ENCODE data around the gene AGMO. TPM values are rescaled to one million over a fixed set of nuclear protein-coding genes. Genes with fewer than 3 reads are reported as not detected.

Gene AGMO
- total RNA-seq, 4 donors from 2014 or later, result 0.11 to 0.55 TPM; not detected in 2

DNA sequence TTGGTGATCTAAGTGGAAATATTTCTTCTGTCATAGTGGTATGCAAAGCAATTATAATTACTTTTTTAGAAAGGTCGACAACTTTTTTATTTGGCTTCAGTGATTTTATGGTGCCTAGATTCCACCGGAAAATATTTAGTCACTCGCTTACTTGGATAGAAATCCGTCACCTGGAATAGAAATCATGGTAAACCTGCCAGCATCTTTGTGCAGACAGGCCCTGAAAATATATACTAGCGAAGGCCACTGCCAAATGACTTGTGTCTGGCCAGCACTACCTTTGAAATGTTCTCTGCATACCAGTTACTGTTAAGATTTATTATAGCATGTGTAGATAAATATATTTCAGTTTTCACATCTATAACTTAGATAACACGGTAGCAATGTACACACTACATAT is 226.4 kb downstream of the AGMO start:
- Histone ChIP-seq H3K36me3 (no peaks in the 10 kb centered on the region), H3K4me3 (no peak overlapping the region), H3K4me1 (peaks cover 10 to 12% of the 10 kb centered on the region in 2 donors), H3K27me3 (peaks cover 0 to 2% (median 0%) of the 10 kb centered on the region in 3 donors), H3K9me3 (no peaks in the 10 kb centered on the region), H3K27ac (no peak overlapping the region)
- in situ Hi-C loops (cut with MboI; ENCODE audit: low sequenced_read_pairs in 4 of 4) (no loop called here), intact Hi-C loops (cut with DNase I; ENCODE audit: low total_unique reads) (no loop called here)
- DNase-seq, result no peak
- ATAC-seq, result no peak
- TF ChIP-seq, protein P1, sequence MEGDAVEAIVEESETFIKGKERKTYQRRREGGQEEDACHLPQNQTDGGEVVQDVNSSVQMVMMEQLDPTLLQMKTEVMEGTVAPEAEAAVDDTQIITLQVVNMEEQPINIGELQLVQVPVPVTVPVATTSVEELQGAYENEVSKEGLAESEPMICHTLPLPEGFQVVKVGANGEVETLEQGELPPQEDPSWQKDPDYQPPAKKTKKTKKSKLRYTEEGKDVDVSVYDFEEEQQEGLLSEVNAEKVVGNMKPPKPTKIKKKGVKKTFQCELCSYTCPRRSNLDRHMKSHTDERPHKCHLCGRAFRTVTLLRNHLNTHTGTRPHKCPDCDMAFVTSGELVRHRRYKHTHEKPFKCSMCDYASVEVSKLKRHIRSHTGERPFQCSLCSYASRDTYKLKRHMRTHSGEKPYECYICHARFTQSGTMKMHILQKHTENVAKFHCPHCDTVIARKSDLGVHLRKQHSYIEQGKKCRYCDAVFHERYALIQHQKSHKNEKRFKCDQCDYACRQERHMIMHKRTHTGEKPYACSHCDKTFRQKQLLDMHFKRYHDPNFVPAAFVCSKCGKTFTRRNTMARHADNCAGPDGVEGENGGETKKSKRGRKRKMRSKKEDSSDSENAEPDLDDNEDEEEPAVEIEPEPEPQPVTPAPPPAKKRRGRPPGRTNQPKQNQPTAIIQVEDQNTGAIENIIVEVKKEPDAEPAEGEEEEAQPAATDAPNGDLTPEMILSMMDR (IDR thresholded peaks at IDR 0.05 in 4 of 5, conservative IDR thresholded peaks at IDR 0.05 in 1 of 5), result no peak
- no peak for TF ChIP-seq POLR2A (IDR thresholded peaks at IDR 0.05)

DNA sequence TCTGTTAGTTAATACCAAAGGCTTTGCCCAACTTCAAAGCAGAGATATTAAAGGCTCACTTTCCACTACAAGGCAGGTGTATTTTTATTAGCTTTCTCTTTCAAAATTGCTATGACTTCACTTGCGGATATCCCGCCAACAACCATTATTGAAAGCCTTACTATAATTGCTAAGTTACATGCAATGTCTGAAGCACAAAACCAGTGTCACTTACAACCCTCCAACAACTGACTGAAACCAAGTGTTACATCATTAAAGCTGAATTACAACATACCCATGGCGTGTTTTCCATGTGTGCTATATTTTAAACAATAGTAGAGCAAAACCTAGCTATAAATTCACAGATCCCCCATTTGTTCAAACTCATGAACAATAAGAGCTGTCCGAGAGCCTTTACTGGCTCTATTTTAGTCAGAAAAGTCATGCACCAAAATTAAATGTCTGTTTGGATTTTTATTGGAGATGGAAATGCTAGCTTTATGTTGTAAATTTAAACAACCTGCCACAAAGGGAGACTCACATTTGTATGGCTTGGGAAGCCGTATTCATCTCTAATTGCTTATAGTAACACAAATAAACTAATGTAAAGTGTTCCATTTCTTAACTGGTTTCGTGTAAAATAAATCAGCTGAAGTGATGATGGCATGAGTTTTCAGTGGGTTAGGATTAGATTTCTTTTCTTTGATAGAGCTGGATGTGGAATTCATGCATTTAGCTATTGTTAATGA is 227.1 kb downstream of the AGMO start:
- Histone ChIP-seq H3K27ac (no peak overlapping the region), H3K36me3 (no peaks in the 10 kb centered on the region), H3K4me1 (peaks cover 10 to 12% of the 10 kb centered on the region in 2 donors), H3K27me3 (peaks cover 0 to 2% (median 0%) of the 10 kb centered on the region in 3 donors), H3K9me3 (no peaks in the 10 kb centered on the region), H3K4me3 (peak overlapping the region in 1 of 4 donors; percentile 4)
- ATAC-seq (no peak), DNase-seq (no peak)
- in situ Hi-C loops (cut with MboI; ENCODE audit: low sequenced_read_pairs in 4 of 4) (no loop called here), intact Hi-C loops (cut with DNase I; ENCODE audit: low total_unique reads) (no loop called here)
- no peak for TF ChIP-seq POLR2A (IDR thresholded peaks at IDR 0.05)
- TF ChIP-seq, protein P1 (IDR thresholded peaks at IDR 0.05 in 4 of 5, conservative IDR thresholded peaks at IDR 0.05 in 1 of 5), result no peak

DNA sequence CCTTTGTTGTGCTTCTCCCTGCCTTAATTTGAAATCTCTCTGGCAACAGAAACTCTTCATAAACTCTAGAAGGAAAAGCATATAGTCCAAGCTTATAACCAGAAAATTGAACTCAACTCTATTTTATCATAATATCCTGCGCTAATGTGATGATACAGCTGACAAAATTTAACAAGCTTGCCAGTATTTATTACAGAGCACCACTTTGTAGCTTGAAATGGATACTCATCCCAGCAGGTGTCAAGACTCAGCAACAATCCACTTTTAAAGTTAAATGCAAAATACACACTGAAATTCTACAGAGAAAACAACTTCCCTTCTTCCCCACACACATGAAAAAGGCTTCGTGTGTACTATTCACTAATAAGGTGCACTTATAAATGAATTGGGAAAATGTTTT is 228.9 kb downstream of the AGMO start:
- H3K27me3 ChIP-seq, result no peaks in the 10 kb centered on the region
- peaks cover 10 to 12% of the 10 kb centered on the region in 2 donors for H3K4me1 ChIP-seq
- DNase-seq (no peak), ATAC-seq (no peak)
- no peak overlapping the region for H3K4me3 ChIP-seq
- in situ Hi-C loops (cut with MboI; ENCODE audit: low sequenced_read_pairs in 4 of 4), result no loop called here
- TF ChIP-seq, protein P1 (IDR thresholded peaks at IDR 0.05 in 4 of 5, conservative IDR thresholded peaks at IDR 0.05 in 1 of 5), result no peak
- TF ChIP-seq POLR2A (IDR thresholded peaks at IDR 0.05), result no peak
- no peaks in the 10 kb centered on the region for H3K36me3 ChIP-seq
- intact Hi-C loops (cut with DNase I; ENCODE audit: low total_unique reads), result no loop called here
- no peaks in the 10 kb centered on the region for H3K9me3 ChIP-seq
- H3K27ac ChIP-seq, result no peak overlapping the region

DNA sequence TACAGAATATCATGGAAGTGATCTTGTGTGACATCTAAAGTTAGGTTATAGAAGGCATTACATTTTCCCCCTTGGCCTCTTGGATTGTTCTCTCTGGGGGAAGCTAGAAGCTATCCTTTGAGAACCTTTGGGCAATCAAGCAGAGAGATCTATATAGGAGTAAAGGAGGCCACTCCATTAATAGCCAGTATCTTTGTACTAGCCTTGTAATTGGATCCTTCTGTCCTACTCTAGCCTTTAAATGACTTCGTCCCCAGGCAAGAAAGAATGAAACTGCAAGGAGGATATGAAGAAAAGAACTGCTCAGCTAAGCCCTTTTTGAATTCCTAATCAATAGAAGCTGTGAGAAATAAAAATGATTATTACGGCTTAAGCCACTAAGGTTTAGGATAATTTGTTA is 230.9 kb downstream of the AGMO start:
- TF ChIP-seq POLR2A (IDR thresholded peaks at IDR 0.05), result no peak
- TF ChIP-seq, protein P1 (IDR thresholded peaks at IDR 0.05 in 4 of 5, conservative IDR thresholded peaks at IDR 0.05 in 1 of 5), result no peak
- in situ Hi-C loops (cut with MboI; ENCODE audit: low sequenced_read_pairs in 4 of 4) (no loop called here), intact Hi-C loops (cut with DNase I; ENCODE audit: low total_unique reads) (no loop called here)
- Histone ChIP-seq H3K27ac (no peak overlapping the region), H3K36me3 (no peaks in the 10 kb centered on the region), H3K4me3 (no peak overlapping the region), H3K9me3 (no peaks in the 10 kb centered on the region), H3K27me3 (no peaks in the 10 kb centered on the region), H3K4me1 (peaks cover 10 to 12% of the 10 kb centered on the region in 2 donors)
- ATAC-seq, result no peak
- no peak for DNase-seq
